Testis (tissue), 2 donors: ENCODE measurements around the gene OR2A12.

Source experiments
- CTCF ChIP-seq, 3 experiments: fragments of 450-650 bp in 2 of 3; fragments of 200-600 bp in 1 of 3; sonication (generic) in 1 of 3; IDR thresholded peaks; one replicate each; pipeline ENCODE4 v1.5.1; 2016 to 2019; ENCODE audit warnings: antibody characterized with exemption in 3 of 3, mild to moderate bottlenecking in 2 of 3, moderate library complexity in 1 of 3
- POLR2A ChIP-seq: fragments of 450-650 bp; IDR thresholded peaks from one replicate; pipeline ENCODE4 v1.6.1; 2017; ENCODE audit warnings: antibody characterized with exemption, mild to moderate bottlenecking, moderate library complexity

- TF ChIP-seq CTCF (IDR thresholded peaks at IDR 0.05) (peak; percentile 65 to 80 (median 79)), POLR2A (no peak)
These were observed 41.7 kb downstream of the OR2A12 start for GRCh38 chr7:144127714-144128334.
